ENCODE measurements around the gene MR1.
A peak's percentile ranks its signal among the peaks of the same experiment; 100 is the strongest.

The MR1 gene

DNA sequence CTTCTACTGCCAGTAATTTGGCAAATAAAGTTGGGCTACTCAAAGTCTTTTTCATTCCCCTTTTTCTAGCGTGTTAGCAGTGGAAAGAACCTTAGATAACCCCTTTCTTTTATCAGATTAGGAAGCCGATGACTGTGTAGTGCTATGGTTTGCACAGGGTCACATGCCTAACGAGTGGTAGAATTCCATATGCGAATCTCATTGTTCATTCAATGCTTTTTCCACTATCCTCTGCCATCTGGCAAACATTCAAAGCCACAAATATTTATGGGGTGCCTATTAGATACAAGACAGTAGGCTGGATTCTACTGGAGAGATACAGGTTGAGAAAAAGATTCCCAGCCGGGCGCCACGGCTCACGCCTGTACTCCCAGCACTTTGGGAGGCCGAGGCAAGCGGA is 39.9 kb downstream of the MR1 start:
- DNase-seq, result no peak

DNA sequence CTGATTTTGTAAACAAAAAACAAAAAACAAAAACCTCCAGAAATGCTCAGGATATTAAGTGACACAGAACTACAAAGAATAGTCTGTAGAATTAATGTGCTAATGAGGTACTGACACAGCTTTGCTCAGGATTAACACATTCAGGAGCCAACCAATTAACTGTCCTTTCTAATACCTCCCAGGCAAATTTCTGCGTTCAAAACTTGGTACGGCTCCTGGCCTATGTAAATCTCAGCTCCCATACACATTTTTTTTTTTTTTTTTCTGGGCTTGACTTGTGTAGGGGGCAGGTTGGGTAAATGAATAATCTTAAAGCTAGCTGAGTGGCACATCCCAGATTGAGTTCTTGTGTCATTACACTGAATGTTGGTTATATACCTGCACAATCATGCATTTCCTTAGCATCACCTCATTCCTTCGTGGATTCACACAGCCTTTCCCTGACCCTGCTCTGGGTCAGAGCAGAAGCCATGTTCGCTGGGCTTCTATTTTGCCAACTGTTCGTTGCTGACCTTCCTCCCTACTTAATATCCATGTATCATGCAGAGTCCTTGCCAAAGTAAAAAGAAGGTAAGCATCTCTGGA is 42.1 kb downstream of the MR1 start:
- no peak for DNase-seq

DNA sequence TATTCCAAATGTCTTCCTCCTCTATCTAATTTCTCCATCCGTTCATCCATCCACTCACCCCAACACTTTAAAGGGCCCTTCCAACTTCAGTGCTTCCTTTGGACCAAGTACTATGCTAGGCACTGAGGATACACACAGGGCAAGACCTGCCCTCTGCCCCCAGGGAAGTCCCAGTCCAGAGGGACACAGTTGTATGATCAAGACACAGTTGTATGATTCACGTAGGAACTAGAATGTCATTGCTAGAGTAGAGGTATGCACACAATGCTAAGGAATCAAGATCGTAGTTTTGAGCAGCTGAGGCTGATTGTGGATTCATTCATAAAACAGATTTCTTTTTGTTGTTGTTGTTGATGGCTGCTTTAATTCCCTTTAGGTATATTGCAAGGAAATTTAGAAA is 43.1 kb downstream of the MR1 start:
- no peak for DNase-seq

DNA sequence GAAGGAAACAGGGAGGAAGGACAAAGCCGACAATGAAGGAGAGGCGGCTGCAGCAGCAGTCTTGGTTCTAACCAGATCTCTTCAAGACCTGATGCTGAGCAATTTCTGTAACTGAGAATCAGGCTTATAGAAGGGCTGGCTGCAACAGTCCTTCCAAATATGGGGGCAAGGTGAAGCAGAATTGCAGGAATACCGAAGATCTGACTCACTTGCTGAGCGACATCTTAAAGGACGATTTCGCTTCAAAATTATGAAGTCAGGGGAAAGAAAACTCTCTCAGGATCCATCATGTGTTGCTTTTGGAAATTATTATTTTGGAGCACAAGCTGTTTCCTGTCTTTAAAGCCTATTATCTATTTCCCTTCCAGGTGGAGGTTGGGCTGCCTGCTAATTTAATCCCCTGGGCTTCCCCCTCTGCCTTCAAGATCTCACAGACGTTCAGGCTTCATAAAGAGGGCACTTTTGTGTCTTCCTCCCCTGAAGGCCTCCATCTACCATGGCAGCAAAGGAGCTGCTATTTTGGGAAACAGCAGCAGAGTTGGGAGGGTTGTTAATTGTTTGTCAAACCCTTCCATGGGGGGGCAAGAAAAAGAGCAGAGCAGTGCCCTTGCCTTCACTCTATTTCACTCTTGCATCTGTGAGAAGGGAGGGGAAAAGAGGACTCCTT is 43.9 kb downstream of the MR1 start:
- no peak for DNase-seq

DNA sequence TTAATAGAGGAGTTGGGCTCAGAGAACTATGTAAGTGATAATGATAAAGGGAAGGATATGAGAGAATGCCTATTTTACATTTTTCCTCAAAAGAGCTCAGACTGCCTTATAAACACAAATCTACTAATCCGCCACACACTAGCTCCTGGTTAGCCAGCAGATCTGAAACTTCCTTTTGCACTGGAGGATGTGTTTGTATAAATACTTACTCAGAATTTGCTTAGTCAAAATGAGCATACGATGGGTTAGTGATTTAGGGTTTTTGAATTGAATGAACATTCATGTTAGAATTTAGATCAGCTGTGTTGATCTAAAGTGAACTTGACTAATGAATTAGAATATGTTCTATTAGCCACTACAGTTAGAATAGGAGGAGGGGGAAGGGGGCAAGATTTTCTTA is 45.6 kb downstream of the MR1 start:
- DNase-seq, result no peak

DNA sequence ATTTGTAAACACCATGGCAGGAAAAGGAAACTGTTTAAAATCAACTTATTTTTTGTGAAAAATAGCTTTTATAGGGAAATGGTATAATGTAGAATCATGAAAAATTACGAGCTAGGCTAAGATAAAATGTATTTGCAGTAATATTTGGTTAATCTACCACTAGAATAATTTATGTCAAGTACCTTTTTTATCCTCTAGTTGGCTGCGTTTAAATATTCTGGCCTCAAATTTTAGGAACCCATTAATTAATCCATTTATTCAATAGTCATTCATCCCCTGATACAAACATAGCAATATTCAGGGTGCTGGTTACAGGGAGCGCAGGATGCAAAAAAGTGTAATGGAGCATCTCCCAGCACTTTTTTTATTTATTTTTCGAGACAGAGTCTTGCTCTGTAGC is 46.1 kb downstream of the MR1 start:
- DNase-seq, result no peak

DNA sequence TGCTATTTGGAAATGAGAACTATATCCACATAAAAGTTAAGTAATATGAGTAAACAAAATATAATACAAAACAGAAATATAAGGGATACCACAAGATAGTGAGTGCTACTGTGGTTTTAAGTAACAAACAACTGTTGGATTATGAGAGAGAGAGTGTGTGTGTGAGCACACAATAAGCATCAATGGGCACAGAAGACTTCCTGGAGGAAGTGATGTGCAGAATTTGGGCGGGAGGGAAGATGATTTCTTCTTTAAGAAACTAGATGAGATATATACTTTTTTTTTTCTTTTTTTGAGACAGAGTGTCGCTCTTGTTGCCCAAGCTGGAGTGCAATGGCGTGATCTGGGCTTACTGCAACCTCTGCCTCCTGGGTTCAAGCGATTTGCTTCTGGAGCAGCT is 46.8 kb downstream of the MR1 start:
- no peak for DNase-seq

DNA sequence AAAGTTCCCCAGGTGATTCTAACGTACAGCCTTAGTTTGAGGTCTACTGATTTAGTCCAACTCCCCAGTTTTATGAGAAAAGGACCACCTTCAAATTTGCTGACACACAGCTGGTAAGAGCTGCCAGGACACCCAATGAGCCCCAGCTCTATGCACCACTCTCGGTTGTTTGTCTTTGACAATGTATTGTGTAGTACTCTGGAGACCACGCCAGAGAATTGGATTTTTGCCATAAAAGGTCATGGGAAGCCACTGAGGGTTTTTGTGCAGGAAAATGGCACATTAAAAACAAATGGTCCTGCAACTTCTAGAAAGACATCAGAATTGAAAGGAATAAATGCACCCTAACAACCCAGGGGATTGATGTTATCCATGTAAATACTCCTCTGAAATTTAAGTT is 47.6 kb downstream of the MR1 start:
- DNase-seq, result no peak

DNA sequence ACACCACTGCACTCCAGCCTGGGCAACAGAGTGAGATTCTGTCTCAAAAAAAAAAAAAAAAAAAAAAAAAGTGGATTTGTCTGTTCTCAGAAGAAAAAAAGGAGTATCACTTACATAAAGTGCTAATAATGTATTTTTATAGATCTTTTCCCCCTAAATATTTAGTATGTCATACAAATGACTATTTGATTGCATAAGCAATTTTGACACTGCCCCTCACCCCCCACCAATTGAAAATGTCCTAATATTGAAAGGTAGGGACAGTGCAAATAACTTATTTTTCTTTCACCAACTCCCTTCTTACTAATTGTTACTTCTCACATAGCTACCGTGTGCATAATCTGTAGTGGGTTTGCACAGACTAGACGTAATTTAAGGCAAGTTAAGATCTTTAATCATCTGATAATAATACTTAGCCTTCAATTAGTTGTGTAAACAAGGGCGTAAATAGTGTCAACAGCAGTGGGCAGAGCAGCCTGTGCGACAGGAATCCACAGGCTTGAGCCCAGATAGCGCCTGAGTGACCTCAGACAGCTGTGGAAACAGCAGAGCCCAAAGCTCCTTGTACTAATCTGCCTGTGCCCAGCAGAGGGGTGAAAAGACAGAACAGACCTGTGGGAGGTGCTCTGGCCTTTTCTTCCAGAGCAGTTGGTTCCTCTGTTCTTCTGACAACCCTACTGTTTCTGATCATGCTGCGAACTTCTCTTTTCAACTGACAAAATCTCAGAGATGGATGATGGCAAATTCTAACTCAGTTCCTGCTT is 50.2 kb downstream of the MR1 start:
- DNase-seq, result peak; percentile 50

DNA sequence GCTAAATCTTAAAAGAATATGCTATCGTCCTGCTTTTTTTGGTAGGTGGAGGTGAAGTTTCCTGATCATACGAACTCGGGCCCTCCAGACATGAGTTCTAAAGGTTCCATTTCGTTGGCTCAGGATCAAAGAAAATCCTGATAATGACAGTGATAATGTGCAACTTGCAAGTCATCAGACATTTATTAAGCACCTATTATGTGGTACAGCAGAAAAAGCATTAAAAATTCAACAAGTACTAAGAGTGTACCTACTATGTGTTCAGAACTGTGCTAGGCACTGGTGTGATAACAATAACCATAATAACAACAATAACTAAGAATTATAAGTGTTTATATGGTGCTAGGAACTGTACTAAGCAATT is 50.8 kb downstream of the MR1 start:
- DNase-seq, result no peak

DNA sequence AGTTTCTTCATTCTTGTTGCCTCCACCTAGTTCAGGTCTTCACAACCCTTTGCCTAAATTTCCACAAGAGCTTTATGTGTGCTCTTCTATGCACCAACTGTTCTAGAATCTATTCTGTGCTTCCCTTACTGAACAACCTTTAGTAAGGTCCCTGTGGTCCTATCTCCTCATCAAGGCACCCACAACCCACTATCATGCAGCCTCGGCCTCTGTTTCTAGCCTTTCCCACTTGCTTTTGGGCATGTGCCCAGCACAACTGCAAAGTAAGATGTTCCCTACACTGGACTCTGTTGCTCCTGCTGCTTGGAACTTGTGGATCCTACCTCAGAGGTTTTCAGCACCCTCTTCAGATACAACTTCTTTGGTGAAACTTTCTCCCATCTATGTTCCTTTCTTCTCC is 52.3 kb downstream of the MR1 start:
- no peak for DNase-seq

DNA sequence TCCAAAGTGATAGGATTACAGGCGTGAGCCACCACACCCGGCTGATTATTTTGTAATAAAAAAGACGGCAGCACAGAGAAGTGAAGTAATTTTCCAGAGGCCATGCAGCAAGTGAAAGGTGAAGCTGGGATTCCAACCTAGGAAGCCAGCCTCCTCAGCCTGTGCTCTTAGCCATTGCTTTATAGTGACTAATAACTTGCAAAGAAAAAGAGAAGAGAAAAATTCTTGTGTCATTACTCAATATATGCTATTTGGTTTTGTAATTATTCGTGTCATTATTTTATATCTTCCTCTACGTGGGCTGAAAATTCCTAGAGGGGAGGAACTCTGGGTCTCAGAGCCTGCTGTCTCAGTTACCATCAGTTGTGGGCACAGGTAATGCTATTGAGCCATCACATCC is 53.1 kb downstream of the MR1 start:
- no peak for DNase-seq

DNA sequence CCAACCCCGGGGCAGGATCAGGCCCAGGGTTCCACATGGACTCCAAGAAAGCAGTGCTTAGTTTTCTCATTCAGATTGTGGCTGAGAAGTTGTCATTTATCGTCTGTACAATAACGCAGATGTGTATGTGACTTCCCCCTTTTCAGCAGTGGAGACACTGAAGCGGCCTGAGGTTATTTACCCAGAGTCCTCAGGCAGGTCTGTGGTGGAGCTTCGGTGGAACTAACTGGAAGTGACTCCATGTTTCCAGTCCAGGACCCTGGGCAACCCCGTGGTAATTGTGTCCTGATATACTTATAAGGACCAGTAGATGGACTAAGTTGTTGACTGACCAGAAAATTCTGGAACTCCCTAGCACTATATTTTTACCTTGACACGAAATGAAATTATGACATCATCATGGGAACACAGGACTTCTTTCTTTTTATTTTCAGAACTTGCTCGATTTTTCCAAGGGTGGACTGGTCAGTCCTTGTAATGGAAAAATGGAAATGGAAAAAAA is 53.7 kb downstream of the MR1 start:
- no peak for DNase-seq

DNA sequence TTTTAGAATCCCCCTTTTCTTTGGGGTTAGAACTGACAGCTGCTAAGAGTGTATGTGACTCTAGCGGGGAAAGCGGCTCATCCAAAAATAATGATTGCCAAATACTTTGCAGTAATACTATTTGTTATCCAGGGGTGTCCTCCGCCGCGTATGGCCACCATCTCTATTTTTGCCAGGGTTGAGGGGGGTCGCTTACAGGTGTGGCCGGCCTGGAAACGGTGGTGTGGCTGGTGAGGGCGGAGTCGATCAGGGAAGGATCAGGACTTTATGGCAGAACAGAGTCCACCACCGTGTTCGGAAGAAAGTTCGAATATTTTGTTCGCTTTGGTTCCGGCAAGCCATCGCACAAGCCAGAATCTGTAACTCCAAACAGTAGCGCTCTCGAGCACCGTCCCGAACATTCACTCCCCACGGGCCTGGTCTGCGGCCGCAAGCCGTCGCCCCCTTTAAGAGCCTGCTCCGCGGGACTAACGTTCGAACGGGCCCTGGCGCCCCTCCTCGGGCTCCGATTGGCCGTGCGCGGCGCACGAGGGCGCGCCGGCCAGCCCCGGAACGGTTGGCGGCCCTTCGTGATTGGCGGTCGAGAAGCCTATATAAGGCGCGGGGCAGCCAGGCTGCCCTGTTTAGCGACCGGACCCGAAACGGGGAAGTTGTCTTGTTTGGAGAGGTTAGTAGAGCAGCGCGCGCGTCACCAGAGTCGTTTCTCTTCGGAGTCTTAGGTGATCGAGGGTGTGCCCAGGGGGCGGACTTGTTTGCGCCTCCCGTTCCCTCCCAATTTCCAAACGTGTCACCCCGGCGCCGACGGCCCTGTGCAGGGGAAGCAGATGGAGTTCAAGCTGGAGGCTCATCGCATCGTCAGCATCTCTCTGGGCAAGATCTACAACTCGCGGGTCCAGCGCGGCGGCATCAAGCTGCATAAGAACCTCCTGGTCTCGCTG is 54.6 kb downstream of the MR1 start, which contains the start of gene IER5:
TSS of gene IER5 (plus strand) at position 622 of the 938 bp plus-strand sequence. CDS start at position 825, 203 bp downstream.
- DNase-seq, result peak; percentile 94

DNA sequence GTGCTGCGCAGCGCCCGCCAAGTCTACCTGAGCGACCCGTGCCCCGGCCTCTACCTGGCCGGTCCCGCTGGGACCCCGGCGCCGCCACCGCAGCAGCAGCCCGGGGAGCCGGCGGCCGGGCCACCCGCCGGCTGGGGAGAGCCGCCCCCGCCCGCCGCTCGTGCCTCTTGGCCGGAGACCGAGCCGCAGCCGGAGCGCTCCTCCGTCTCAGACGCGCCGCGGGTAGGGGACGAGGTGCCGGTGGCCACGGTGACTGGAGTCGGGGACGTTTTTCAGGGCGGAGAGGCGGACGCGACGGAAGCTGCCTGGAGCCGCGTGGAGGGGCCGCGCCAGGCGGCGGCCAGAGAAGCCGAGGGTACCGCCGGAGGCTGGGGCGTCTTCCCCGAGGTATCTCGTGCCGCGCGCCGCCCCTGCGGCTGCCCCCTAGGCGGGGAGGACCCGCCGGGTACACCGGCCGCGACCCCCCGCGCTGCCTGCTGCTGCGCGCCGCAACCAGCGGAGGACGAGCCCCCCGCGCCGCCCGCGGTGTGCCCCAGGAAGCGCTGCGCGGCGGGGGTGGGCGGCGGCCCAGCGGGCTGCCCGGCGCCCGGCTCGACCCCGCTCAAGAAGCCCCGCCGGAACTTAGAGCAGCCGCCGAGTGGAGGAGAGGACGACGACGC is 55.4 kb downstream of the MR1 start:
- DNase-seq, result peak; percentile 60

DNA sequence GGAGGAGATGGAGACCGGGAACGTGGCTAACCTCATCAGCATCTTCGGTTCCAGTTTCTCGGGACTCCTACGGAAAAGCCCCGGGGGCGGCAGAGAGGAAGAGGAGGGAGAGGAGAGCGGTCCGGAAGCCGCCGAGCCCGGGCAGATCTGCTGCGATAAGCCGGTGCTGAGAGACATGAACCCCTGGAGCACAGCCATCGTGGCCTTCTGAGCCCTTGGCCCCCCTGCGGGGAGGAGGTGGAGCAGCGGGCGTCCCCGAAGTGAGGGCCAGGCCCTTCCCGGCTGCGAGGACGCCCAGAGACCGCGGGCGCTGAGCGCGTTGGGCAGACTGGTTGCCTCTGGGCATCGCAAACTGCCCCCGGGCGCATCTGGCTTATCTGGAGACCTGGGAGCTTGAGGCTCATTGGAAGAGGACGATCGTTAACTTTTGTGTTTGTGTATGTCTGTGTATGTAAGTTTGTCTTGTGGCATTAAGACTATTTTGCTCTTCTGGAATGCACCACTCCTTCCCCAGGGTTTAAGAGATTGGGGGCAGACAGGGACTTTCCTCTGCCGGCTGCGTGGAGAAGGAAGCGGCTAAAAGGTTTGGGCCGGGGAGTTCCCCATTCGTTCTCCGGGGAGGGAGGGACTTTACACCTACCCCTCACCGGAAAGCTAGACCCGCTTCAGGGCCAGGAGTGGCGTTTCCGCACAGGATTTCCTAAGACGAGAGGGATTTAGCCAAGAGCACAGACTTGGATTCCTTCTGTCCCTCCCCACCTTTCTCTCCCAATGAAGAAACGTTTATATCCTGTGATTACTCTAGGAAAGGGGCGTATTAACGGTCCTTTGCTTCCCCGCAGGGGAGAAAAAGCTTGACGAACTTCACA is 56.1 kb downstream of the MR1 start:
- DNase-seq, result peak; percentile 72

DNA sequence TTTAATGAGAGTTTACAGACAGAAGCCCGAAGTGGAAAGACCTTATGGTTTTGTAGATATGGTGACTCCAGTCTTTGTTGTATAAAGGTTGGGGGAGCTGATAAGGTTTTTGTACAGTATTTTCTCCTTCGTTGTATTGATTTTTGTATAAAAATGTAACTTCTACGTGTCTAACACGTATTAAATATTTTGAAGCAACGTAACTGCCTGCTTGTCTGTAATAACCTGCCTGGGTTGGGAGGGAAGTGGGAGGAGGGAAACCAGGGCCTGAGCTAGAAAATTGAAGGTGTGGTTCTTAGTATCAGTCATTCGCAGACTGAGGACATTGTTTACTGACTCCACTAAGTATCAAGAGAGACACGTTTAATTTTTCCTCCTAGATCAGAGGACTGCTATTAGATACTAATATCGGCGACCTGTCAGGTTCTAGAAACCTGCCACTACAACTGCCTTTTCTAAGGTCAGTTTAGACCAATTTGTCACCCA is 56.9 kb downstream of the MR1 start:
- DNase-seq, result no peak

DNA sequence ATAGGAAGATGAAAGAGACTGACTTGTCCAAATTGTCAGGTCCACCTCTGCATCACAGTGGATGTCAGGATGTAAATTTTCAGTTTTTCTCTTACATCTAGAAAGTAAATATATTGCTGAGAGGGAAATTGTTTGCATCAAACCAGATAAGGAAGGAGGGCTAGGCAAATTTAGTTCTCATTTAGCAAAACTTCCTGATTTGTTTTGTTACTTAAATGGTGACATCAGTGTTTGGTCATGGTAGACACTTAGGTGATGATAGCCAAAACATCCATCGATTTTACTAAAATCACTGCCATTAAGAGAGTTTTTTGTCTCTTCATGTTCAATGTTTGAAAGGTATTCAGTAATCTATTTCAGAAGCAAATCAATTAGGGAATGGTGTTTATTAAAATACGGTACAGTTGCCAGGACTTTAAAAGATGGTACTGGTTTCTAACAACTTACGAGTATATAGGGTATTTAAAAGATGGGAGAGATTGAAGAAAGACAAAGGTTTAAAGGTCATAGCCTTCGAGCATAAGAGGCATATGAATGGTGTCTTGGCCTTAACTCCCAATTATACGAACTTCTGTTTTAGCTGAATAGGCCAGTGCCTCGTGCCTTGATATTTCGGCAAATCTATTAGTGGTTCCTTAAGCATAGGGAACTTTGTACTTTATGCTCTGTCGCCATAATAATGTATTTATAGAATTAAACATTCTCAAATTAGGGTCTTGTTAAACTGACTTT is 57.7 kb downstream of the MR1 start:
- no peak for DNase-seq

DNA sequence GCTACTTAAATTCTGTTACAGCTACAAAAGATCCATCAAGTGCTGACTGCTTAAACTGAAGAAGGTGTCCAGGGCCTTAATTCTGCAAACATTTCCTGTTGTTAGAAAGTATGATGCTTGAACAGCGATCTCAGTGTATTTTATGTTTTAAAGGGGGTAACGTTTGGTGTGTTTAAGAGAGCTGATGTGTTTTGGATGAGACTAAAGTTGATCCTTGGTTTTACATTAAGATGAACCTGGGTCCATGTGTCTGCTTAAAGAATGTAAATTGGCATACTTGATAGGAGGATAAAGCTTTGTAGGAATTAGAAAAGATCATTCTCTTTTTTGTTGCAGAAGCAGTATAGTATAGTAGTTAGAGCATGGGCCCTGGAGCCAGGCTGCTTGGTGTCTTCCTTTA is 58.3 kb downstream of the MR1 start:
- no peak for DNase-seq

DNA sequence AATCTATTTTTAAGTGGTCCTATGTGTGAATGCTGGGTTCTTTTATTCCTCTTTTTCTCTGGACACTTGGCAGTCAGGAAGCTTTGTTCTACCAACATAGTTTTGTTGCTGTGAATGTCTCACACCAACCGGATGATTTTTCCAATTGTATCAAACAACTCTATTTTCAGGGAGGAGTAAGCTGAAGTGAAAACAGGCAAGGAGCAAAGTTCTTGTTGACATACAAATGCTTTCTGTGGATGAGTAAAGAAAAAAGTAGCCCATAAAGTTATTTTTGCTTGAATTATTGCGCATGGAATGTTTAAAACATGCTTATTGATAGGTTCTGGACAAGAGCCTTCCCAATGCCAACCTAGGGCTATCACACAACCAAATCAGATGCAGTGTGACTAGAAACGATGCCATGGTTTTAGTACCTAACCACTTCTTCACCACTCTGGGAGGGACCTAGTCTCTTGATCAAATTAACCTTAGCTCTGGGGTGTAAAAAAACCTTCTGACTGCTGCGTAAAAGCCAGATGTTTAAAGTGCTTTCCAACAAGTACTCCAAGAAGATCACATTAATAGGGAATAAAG is 59.2 kb downstream of the MR1 start:
- DNase-seq, result no peak

Data from NK-92 treated with Interleukin-12 subunit alpha and Interleukin-12 subunit beta, amount 100 ng/mL, for 24 hours (cell line).